HK-2 (cell line): ENCODE results near the gene ZFPM1.
"Not testable (repeated sequence)": the region's sequence is repeated elsewhere in the genome, so short reads cannot be mapped to it uniquely, and the experiment has no call there.

Source experiments
- DNase-seq: peaks from one replicate; pipeline ENCODE4 v3.0.0-alpha.2; 2018; ENCODE audit not compliant: unreplicated experiment

Gene ZFPM1

DNA sequence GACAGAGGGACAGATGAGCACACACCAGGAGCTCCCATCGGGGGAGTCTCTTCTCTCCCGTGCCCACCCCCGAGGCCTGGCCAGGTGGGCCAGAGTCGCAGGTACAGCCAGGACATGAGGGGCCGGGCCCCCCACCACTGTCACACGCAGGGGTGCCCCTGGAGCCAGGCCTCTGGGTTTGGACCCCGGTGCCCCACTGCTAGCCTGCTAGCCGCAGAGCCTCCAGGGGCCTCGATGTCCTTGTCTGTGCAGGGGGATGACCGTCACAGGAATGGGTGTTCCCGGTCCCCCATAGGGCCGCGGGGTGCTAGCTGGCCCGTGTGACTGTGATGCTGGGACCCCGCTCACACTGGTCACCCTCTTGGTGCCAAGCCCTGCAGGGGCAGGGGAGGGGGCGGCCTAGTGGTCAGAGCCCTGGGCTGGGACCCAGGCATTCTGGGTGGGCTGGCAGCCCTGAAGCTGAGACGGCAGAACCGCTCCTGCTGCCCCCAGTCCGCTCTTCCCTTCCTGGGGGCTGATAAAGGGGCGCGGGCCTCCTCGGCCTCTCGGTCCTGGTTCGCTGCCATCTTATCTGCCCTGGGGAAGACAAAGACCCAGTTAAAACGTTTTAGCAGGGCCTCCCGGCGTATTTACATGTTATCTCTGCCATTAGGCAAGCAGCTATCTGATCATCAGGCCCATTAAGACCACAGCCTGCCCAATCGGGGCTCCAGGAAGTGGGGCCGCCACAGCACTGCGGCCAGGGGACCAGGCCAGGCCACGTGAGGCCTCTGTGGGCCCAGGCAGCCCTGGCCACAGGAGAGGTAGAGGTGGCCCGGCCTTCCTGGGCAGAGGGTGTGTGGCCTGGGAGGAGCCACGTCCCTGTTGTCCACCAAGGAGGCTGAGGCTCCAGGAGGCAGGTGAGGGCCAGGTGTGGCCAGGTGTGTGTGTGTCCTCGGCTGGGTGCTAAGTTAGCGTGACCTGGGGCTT, 59.9 kb downstream of the ZFPM1 start:
- DNase-seq, result no peak

DNA sequence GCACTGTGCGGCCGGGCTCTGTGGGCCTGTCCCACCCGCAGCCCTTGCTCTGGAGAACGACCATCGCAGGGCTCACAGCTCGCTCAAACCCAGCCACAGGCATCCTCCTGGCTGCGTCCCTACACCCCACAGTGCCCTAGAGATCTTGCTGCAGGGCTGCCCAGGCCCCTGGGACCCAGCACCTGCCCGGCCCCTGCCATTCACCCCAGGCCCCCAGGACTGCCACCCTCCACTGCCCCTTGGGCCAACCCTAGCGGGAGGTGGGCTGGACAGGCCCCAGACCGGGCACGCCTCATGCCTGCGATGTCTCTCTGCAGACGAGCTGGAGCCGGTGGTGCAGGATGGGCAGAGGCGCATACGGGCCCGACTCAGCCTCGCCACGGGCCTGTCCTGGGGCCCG, 61.0 kb downstream of the ZFPM1 start:
- DNase-seq, result no peak

DNA sequence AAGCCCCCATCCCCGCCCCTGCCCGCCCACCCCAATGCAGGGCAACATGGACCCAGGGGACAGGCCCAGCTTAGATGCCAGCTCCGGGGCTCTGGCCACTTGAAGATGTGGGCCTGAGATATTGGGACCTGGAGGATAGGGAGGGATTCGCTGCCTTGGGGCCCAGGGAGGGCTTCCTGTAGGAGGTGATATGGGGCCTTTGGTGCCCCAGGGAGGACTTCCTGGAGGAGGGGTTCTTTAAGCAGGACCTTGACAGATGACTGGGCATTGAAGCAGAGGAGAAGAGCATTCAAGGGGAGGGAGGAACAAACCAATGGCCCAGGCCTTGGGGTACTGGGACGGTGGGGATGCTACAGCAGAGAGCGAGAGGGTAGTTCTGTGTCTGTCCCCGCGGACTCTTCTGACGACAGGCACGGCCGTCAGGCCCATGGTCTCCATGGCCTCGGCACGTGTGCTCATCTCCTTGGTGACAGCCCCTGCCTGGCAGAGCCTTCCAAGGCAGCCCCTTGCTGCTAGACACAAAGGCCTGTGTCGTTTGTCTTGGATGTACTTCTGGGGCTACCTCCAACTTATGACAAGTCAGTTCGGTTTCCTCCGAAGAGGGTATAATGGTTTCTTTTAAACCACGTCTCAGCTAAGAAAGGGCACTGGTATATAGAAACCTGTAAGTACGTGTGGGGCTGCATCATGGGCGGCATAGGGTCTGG, 61.6 kb downstream of the ZFPM1 start:
- DNase-seq, result no peak

DNA sequence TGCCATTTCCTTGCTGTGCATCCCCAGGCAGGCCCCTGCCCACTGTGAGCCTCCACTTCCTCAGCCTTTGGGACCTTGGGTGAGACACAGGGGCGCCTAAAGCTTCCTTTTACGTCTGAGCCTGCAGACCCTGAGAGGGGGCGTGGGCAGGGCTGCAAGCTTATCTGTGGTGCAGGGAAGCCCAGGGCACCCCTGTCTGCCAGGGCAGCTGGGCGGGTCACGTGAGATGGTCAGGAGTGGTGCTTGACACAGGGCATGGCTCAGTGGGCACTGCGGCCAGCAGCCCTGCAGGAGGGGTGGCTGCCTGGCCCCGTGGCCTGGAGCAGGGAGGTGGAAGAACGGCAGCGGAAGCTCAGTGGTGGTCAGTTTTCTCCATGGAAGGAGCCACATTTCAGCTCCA, 62.3 kb downstream of the ZFPM1 start:
- DNase-seq, result no peak

DNA sequence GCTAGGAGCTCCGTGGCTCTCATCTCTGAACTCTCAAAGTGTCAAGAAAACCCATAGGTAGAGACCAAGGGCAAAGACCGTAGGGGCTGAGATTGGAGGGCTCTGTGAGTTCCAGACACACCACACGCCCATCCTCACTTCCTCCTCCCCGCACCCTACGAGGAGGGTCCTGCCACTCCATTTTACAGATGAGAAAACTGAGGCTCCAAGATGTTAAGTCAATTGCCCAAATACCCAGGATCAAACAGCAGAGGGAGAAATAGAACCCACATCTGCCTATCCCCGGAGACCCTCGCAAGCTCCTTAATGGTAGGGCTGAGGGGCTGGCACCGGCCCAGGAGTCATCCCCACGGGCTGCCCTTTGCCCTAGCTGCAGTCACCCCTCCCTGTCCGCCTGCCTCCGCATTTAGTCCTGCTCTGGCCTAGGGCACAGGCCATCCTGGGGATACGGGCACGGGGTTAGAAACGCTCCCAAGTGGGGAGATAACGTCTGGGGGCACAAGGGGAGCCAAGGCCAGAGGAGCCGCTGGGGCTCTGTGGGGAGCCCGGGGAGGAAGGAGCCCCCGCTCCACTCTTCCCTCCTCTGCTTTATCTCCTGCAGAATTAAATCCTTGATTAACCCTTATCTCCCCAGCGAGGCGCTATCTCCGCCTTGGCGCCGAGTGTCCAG, 63.0 kb downstream of the ZFPM1 start:
- DNase-seq, result no peak

DNA sequence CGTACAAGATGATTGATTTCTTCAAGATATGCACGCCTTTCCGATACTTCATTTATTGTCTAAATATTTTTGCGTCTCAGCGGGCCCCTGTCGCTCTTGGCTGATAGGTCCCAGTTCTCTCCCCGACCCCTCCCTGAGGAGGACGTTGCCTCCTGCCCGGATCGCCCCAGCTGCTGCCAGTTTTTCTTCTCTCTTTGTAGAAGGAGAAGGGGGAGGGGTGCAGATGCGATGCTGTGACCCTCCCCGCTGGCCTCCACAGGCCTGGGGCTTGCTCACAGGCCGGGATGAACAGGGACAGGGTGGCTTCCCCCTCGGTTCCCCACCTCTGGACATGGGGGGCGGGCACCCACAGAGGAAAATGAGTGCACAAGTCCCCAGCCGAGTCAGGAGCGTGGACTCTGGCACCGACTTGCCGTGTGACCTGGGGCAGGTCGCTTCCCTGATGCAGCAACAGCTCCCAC, 63.6 kb downstream of the ZFPM1 start:
- no peak for DNase-seq

DNA sequence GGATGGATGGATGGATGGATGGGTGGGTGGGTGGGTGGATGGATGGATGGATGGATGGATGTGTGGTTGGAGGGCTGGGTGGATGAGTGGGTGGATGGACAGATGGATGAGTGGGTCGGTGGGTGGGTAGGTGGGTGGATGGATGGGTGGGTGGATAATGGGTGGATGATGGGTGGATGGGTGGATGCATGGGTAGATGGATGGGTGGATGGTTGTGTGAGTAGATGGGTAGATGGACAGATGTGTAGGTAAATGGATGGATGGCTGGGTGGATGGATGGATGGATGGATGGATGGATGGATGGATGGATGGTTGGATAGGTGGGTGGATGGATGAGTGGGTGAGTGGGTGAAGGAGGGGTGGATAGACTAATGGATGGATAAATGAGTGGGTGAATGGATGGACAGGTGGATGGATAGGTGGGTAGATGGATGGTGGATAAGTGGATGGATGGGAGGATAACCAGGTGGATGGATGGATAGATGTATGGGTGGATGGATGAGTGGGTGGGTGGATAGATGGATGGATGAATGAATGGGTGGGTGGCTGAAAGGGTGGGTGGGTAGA, 64.2 kb downstream of the ZFPM1 start:
- DNase-seq, result not testable (repeated sequence)

DNA sequence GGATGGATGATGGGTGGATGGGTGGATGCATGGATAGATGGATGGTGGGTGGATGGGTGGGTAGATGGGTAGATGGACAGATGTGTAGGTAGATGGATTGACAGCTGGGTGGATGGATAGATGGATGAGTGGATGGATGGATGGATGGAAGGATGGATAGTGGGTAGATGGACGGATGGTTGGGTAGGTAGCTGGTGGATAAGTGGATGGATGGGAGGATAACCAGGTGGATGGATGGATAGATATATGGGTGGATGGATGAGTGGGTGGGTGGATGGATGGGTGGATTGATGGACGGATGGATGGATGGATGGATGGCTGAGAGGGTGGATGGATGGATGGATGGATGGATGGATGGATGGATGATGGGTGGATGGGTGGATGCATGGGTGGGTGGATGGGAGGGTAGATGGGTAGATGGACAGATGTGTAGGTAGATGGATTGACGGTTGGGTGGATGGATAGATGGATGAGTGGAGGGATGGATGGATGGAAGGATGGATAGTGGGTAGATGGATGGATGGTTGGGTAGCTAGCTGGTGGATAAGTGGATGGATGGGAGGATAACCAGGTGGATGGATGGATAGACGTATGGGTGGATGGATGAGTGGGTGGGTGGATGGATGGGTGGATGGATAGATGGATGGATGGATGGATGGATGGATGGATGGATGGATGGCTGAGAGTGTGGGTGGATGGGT, 65.5 kb downstream of the ZFPM1 start:
- DNase-seq, result not testable (repeated sequence)

DNA sequence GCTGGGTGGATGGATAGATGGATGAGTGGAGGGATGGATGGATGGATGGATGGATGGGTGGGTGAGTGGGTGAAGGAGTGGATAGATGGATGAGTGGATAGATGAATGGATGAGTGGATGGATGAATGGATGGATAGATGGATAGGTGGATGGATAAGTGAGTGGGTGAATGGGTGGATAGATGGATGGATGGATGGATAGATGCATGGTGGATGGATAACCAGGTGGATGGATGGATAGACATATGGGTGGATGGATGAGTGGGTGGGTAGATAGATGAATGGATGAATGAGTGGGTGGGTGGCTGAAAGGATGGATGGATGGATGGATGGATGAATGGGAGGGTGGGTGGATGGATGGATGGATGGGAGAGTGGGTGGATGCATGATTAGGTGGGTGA, 66.2 kb downstream of the ZFPM1 start:
- no peak for DNase-seq

DNA sequence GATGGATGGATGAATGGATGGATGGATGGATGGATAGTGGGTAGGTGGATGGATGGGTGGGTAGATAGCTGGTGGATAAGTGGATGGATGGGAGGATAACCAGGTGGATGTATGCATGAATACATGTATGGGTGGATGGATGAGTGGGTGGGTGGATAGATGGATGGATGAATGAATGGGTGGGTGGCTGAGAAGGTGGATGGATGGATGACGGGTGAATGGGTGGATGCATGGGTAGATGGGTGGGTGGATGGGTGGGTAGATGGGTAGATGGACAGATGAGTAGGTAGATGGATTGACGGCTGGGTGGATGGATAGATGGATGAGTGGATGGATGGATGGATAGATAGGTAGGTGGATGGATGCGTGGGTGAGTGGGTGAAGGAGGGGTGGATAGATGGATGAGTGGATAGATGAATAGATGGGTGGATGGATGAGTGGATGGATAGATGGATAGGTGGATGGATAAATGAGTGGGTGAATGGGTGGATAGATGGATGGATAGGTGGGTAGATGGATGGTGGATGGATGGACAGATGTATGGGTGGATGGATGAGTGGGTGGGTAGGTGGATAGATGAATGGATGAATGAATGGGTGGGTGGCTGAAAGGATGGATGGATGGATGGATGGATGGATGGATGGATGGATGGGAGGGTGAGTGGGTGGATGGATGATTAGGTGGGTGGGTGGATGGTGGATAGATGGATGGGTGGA, 67.0 kb downstream of the ZFPM1 start:
- DNase-seq, result no peak

DNA sequence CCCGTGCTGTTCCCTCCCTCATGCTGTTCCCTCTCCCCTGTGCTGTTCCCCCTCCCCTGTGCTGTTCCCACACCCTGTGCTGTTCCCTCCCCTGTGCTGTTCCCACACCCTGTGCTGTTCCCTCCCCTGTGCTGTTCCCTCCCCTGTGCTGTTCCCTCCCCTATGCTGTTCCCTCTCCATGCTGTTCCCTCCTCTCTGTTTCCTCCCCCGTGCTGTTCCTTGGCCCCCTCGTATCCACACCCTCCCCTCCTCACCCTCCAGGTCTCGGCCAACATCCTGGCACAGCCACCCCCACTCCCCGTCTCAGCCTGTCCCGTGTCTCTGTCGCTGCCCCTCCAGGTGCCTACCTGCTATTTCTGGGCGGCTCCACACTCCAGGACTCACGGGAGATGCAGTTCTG, 68.6 kb downstream of the ZFPM1 start:
- no peak for DNase-seq

DNA sequence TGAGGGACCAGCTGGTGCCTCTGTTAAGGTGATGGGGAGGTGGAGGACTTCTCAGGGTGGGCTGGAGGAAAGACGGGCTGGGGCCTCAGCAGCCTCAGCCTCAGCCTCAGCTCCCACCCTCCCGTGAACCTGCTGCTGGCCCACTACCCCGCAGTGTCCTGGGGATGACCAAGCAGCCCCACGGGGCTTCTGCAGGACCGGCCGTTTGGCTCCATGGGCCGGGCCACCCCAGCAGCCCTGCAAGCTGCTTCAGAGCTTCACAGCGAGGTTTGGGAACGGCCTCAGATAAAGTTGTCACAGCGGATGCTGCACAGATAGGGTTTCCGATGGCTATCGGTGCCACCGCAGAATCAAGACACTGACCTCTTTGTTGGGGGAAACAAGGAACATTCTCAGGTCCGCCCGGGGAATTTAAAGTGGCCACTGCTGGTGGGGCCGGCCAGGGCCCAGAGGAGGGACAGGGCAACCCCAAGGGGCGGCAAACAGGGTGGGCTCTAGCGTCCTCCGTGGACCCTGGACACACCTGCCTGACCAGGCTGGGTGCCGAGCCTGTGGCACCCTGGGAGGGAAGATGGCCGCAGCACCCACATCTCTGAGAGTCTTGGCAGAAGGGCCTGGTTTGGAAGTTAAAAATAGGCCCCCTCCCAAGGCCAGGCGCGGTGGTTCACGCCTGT, 69.3 kb downstream of the ZFPM1 start:
- DNase-seq, result no peak

DNA sequence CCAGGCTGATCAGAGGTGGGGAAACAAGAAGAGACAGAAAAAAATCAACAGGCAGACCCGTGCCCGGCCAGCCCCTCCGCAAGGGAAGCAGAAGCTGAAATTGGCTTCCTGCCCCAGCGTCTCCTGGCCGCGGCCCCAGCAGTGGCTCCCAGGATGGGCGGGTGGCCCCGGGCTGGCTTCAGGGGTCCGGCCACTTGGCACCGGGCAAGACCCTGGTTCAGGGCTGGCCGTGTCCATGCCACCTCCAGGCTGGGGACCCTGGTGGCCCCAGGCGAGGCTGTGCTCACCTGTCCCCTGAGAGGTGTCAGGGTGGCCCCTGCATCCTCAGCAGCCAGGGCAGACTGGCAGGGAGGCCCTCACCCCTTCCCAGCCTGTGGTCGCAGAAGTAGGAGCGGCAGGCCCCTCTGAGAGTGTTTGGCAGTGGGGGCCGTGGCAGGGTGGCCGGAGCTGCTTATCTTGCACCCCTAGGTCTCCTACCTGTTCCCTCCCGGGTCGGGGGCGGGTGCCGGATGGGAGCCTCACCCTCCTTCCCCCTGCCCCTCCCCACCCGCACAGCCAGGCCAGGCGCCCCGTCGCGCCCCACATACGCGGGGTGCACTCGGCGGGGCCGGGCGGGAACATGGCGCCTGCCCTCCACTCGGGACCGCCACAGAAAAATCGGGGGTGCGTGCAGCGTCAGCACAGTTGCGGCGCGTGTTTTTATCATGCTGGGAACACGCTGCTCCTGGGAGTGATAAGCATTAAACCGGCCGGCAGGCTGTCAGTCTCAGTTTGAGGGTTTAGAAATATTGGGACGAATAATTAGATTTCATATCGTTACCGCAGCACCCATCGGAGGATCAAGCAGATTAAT, 70.5 kb downstream of the ZFPM1 start:
- no peak for DNase-seq

DNA sequence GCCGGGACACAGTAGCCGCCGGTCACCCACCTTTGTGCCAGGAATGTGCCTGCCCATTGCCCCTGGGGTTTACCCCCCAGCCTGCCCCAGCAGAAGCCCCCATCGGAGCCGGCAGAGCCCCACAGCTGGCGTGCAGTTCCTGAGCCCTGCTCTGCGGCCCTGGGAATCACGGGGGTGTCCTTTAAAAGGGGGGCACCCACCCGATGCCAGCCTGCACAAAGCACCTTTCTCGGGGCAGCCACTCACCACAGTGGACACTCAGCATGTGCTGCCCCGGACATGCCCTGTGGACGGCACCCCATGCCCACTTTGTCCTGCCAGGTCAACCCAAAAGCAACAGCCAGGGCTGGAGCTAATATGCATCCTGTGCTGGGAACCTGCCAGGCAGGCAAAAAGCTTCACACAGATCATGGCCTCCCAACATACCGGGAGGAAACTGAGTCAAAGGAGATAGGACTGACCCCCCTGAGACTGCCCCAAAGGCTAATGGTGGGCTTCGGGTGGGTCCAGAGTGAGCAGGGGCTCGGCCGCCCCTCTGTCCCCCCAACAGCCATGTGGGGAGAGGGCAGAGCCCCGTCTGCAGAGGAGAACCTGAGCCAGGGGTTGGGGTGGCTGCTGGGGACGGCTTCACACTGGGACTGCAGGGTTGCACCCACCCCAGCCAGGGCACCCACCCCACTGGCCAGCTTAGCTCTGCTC, 71.3 kb downstream of the ZFPM1 start:
- DNase-seq, result no peak

DNA sequence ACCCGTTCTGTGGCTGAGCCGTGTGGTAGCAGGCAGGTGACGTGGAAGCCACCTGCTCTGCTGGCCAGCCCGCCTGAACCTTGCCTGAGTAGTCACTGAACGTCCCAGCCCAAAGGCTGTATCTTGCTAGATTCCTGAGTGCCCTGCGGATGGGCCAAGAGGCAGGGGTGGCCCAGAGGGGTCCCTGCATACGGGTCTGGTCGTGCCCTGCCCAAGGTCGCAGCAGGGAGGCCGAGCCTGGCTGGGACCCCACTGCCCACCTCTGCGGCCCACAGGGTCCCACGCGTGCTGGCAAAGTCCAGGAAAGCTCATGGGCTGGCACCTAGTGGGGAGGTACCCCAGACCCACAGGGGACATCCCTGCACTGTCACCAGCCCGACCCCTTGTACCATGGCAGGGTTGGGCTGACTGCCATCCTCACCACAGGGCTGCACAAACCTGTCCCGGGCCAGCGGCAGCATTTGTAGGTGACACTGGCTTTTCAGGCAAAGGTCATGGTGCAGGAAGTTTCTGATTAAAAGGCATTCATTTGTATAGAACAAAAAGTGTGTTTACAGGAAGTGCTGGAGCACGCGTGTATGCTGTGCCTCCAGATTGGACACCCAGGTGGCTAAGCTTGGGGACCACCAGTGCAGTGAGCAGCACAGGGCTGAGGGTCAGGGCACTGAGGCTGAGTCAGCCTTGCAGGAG, 72.0 kb downstream of the ZFPM1 start:
- DNase-seq, result no peak

DNA sequence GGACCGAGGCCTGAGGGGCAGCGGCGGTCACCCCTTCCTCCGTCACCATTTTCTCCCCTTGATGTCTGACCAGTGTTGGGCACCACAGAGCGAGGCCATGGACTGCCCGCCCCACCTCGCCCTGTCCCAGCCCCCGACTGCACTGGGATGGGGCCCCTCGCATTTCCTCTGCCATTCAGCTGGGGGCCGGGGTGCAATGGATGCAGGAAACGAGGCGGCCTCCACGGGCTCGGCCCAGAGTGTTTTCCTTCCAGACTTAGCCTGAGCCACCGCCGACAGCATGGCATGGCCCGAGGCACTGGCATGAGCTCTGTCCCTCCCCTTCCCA, 72.5 kb downstream of the ZFPM1 start:
- DNase-seq, result no peak

DNA sequence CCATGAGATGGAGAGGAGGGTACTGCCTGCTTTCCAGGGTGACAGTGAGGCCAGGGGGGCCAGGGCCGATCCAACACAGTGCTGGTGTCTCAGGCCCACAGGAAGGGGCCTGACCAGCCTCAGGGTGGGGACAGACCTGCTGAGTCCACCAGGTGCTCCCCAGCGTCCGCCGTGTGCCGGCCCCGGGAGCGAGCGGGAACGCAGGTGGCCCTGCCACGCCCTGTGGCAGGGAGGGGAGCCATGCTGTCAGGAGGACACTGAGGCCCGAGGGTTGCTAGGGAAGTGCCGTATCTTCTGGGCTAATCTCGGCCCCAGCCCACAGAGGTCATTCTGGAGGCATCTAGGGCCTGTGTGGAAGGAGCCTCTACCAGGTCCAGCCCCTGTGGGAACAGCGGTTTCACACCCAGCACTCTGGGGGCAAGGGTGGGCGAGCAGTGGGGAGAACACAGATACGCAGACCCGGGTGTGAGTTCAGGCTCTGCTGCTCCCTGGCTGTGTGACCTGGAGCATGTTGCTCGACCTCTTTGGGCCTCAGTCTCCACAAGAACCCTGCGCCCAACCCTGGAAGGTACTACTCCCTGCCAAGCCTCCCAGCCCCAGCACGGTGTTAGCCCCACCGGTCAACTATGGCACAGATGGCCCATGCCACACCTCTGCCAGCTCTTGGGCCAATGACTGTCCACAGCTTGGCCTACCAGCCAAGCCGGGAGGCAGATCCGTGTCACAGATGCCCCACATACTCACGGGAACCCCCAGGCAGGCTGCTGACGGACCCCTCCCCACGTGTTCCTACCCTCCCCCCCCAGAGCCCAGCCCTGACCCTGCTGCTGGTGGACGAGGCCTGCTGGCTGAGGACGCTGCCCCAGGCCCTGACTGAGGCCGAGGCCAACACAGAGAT, 73.2 kb downstream of the ZFPM1 start:
- DNase-seq, result no peak
